ENCODE results near the gene AGO1.

DNA sequence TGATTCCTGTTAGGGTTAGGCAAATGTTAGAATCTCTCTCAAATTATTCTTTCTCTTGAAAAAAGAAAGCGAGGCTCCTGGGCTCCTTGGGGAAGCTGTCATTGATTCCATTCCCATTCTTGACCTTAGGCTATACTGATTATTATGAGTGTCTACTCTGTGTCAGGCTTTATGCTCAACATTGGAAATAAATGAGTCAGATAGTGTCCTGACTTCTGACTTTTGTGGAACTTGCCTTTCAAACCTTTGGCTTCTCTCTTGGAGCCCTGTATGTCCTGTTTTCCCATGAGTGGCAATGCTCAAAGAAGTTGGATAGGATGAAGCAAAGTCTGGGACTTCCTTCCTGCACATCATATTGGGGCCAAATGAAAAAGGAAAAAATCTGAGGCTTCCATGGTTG lies 11.6 kb downstream of the AGO1 start:
- no peak for TF ChIP-seq POLR2A (IDR thresholded peaks at IDR 0.05)
- TF ChIP-seq, protein P1, sequence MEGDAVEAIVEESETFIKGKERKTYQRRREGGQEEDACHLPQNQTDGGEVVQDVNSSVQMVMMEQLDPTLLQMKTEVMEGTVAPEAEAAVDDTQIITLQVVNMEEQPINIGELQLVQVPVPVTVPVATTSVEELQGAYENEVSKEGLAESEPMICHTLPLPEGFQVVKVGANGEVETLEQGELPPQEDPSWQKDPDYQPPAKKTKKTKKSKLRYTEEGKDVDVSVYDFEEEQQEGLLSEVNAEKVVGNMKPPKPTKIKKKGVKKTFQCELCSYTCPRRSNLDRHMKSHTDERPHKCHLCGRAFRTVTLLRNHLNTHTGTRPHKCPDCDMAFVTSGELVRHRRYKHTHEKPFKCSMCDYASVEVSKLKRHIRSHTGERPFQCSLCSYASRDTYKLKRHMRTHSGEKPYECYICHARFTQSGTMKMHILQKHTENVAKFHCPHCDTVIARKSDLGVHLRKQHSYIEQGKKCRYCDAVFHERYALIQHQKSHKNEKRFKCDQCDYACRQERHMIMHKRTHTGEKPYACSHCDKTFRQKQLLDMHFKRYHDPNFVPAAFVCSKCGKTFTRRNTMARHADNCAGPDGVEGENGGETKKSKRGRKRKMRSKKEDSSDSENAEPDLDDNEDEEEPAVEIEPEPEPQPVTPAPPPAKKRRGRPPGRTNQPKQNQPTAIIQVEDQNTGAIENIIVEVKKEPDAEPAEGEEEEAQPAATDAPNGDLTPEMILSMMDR (IDR thresholded peaks at IDR 0.05) = no peak
